Measurements from ENCODE around the gene HDGFL3. TPM values are rescaled to one million over a fixed set of nuclear protein-coding genes. Genes with fewer than 3 reads are reported as not detected.

Gene HDGFL3
- total and polyA plus RNA-seq, 2 experiments from 2014 or later = 31.3 to 50.6 TPM

GRCh38 chr15:83210619-83211018, 3.0 kb upstream of the HDGFL3 start:
- Histone ChIP-seq H3K4me3 (no peak overlapping the region), H3K27me3 (no peaks in the 10 kb centered on the region), H3K27ac (no peak overlapping the region), H3K79me2 (peaks cover 13% of the 10 kb centered on the region), H3K9me3 (ENCODE audit: low read depth) (no peaks in the 10 kb centered on the region), H3K36me3 (replicated peaks; ENCODE audit: insufficient read depth, low read depth) (no peaks in the 10 kb centered on the region), H3K4me2 (no peak overlapping the region), H2AFZ (no peak overlapping the region), H3K9me2 (replicated peaks; ENCODE audit: insufficient read depth) (no peaks in the 10 kb centered on the region), H4K20me1 (ENCODE audit: insufficient read depth, poor library complexity, severe bottlenecking) (peaks cover 3% of the 10 kb centered on the region), H3K4me1 (ENCODE audit: insufficient read depth) (peaks cover 4% of the 10 kb centered on the region)
- 53% methylated on average over 3 of the region's 3 CpGs for WGBS (ENCODE audit: low lambda C conversion rate, missing lambda C conversion rate)
- TF ChIP-seq, protein P1, sequence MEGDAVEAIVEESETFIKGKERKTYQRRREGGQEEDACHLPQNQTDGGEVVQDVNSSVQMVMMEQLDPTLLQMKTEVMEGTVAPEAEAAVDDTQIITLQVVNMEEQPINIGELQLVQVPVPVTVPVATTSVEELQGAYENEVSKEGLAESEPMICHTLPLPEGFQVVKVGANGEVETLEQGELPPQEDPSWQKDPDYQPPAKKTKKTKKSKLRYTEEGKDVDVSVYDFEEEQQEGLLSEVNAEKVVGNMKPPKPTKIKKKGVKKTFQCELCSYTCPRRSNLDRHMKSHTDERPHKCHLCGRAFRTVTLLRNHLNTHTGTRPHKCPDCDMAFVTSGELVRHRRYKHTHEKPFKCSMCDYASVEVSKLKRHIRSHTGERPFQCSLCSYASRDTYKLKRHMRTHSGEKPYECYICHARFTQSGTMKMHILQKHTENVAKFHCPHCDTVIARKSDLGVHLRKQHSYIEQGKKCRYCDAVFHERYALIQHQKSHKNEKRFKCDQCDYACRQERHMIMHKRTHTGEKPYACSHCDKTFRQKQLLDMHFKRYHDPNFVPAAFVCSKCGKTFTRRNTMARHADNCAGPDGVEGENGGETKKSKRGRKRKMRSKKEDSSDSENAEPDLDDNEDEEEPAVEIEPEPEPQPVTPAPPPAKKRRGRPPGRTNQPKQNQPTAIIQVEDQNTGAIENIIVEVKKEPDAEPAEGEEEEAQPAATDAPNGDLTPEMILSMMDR (IDR thresholded peaks at IDR 0.05; ENCODE audit: poor library complexity) = no peak
- TF ChIP-seq EZH2 (IDR thresholded peaks at IDR 0.05; ENCODE audit: borderline replicate concordance) (no peak), EZH2phosphoT487 (IDR thresholded peaks at IDR 0.05; ENCODE audit: low read depth, severe bottlenecking, unreplicated experiment) (no peak)
- DNase-seq (ENCODE audit: low spot score) = peak; percentile 33

GRCh38 chr15:83209333-83209732, 1.7 kb upstream of the HDGFL3 start:
- Histone ChIP-seq H3K4me3 (no peak overlapping the region), H2AFZ (no peak overlapping the region), H3K4me2 (no peak overlapping the region), H3K9me2 (replicated peaks; ENCODE audit: insufficient read depth) (no peaks in the 10 kb centered on the region), H3K4me1 (ENCODE audit: insufficient read depth) (peaks cover 12% of the 10 kb centered on the region), H4K20me1 (ENCODE audit: insufficient read depth, poor library complexity, severe bottlenecking) (peaks cover 5% of the 10 kb centered on the region), H3K27ac (no peak overlapping the region), H3K27me3 (no peaks in the 10 kb centered on the region), H3K9me3 (ENCODE audit: low read depth) (no peaks in the 10 kb centered on the region), H3K36me3 (replicated peaks; ENCODE audit: insufficient read depth, low read depth) (no peaks in the 10 kb centered on the region), H3K79me2 (peaks cover 25% of the 10 kb centered on the region)
- TF ChIP-seq EZH2 (IDR thresholded peaks at IDR 0.05; ENCODE audit: borderline replicate concordance) (no peak), EZH2phosphoT487 (IDR thresholded peaks at IDR 0.05; ENCODE audit: low read depth, severe bottlenecking, unreplicated experiment) (no peak)
- TF ChIP-seq, protein P1 (IDR thresholded peaks at IDR 0.05; ENCODE audit: poor library complexity) = no peak
- 75% methylated on average over 5 of the region's 5 CpGs for WGBS (ENCODE audit: low lambda C conversion rate, missing lambda C conversion rate)
- DNase-seq (ENCODE audit: low spot score) = no peak

DNA sequence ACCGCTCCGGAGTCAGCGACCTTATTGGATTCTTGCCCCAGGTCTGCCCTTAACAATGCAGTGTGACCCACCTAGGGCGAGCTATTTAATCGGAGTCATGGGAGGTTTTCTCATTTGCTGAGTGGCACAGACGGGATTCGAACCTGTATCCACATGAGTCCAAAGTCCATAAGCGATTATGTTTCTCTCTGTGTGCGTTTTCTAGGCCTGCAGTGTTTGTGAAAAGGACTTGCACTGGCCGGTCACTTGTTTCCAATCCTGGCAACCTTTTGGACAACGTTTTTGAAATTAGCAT, 691 bp upstream of the HDGFL3 start:
- Histone ChIP-seq H2AFZ (peak overlapping the region; percentile 94), H3K4me2 (peak overlapping the region; percentile 87), H3K4me3 (peak overlapping the region; percentile 92), H3K79me2 (peaks cover 36% of the 10 kb centered on the region), H3K27me3 (no peaks in the 10 kb centered on the region), H3K27ac (peak overlapping the region; percentile 94), H4K20me1 (ENCODE audit: insufficient read depth, poor library complexity, severe bottlenecking) (peaks cover 10% of the 10 kb centered on the region), H3K4me1 (ENCODE audit: insufficient read depth) (peaks cover 12% of the 10 kb centered on the region), H3K36me3 (replicated peaks; ENCODE audit: insufficient read depth, low read depth) (no peaks in the 10 kb centered on the region), H3K9me3 (ENCODE audit: low read depth) (no peaks in the 10 kb centered on the region), H3K9me2 (replicated peaks; ENCODE audit: insufficient read depth) (no peaks in the 10 kb centered on the region)
- DNase-seq (ENCODE audit: low spot score) = no peak
- TF ChIP-seq EZH2 (IDR thresholded peaks at IDR 0.05; ENCODE audit: borderline replicate concordance) (no peak), EZH2phosphoT487 (IDR thresholded peaks at IDR 0.05; ENCODE audit: low read depth, severe bottlenecking, unreplicated experiment) (no peak)
- TF ChIP-seq, protein P1 (IDR thresholded peaks at IDR 0.05; ENCODE audit: poor library complexity) = no peak
- WGBS (ENCODE audit: low lambda C conversion rate, missing lambda C conversion rate) = 15% methylated on average over 11 of the region's 11 CpGs

Measured in hepatocyte (in vitro differentiated cells).